ENCODE measurements around the gene ZSWIM1. TPM values are rescaled to one million over a fixed set of nuclear protein-coding genes. Genes with fewer than 3 reads are reported as not detected.

ZSWIM1 gene
- total and polyA plus RNA-seq, 2 of the 13 experiments (the other 11 are each of a cell fraction or from before 2014, with no cell fraction given), result 9.5 to 11.7 TPM

DNA sequence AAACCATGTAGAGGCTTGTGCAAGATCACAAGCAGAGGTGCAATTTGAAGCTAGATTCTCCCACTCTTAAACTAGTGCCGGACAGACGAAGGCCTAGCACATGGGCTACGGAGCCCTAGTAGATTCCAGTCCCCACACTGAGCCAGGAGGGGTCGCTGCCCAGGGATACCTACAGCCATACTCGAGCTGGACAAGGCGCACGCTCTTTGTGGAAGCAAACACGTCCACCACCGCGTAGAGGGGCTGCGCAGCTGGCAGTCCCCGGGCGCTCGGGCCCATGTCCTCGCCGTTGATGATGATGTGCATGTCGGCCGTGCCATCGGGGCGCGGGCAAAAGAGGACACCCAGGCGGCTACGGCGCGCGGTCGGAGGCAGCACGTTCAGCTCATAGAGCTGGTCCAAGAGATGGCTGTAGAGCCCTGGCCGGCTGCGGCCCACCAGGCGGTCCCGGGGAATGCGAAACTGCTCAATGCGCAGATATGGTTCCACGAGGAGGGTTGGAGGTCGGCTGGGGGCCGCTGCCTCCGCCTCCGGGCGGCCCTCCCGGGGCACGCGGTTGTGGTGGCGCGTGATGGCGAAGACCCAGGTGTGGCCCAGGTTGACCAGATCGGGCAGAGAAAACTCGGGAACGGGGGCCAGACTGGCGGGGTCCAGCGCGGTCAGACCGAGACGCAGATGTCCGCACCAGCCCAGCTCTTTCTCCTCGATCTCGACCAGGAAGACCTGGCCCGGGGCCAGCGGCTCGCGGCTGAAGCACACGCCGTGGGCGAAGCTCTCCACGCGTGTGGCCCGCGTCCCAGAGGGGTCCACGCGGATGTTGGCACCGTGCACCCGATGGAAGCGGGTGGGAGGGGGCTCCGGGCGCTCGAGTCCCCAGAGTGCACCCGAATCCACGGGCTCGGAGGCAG lies 9.3 kb downstream of the ZSWIM1 start (continued):
- TF ChIP-seq ZFAT (CRISPR knock-in tag; conservative IDR thresholded peaks at IDR 0.05) (no peak; the same call in 1 of the 2 replicates), ZNF558 (CRISPR knock-in tag; IDR thresholded peaks at IDR 0.05; ENCODE audit: borderline replicate concordance) (peak; percentile 14; the same call in 1 of the 2 replicates), JUNB (CRISPR knock-in tag; IDR thresholded peaks at IDR 0.05; ENCODE audit: borderline replicate concordance) (no peak), GATA4 (IDR thresholded peaks at IDR 0.05; ENCODE audit: borderline replicate concordance, low read depth) (0 out of 2 replicates have a peak, but pooled peaks have one; percentile 55), CREM (IDR thresholded peaks at IDR 0.05) (no peak; the same call in 1 of the 2 replicates), CREM (CRISPR knock-in tag; IDR thresholded peaks at IDR 0.05) (no peak), FOXA3 (CRISPR knock-in tag; IDR thresholded peaks at IDR 0.05) (peak; percentile 62), REXO4 (CRISPR knock-in tag; IDR thresholded peaks at IDR 0.05; ENCODE audit: borderline replicate concordance) (no peak), ZNF224 (CRISPR knock-in tag; IDR thresholded peaks at IDR 0.05) (peak; percentile 7; the same call in 1 of the 2 replicates), ZBTB7A (CRISPR knock-in tag; IDR thresholded peaks at IDR 0.05) (peak; percentile 43; the same call in 1 of the 2 replicates), MYC (CRISPR knock-in tag; IDR thresholded peaks at IDR 0.05; ENCODE audit: borderline replicate concordance) (peak; percentile 97)
- TF ChIP-seq, protein P1, sequence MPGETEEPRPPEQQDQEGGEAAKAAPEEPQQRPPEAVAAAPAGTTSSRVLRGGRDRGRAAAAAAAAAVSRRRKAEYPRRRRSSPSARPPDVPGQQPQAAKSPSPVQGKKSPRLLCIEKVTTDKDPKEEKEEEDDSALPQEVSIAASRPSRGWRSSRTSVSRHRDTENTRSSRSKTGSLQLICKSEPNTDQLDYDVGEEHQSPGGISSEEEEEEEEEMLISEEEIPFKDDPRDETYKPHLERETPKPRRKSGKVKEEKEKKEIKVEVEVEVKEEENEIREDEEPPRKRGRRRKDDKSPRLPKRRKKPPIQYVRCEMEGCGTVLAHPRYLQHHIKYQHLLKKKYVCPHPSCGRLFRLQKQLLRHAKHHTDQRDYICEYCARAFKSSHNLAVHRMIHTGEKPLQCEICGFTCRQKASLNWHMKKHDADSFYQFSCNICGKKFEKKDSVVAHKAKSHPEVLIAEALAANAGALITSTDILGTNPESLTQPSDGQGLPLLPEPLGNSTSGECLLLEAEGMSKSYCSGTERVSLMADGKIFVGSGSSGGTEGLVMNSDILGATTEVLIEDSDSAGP (CRISPR knock-in tag; IDR thresholded peaks at IDR 0.05; ENCODE audit: borderline replicate concordance), result no peak; the same call in 1 of the 2 replicates
- TF ChIP-seq, protein P2, sequence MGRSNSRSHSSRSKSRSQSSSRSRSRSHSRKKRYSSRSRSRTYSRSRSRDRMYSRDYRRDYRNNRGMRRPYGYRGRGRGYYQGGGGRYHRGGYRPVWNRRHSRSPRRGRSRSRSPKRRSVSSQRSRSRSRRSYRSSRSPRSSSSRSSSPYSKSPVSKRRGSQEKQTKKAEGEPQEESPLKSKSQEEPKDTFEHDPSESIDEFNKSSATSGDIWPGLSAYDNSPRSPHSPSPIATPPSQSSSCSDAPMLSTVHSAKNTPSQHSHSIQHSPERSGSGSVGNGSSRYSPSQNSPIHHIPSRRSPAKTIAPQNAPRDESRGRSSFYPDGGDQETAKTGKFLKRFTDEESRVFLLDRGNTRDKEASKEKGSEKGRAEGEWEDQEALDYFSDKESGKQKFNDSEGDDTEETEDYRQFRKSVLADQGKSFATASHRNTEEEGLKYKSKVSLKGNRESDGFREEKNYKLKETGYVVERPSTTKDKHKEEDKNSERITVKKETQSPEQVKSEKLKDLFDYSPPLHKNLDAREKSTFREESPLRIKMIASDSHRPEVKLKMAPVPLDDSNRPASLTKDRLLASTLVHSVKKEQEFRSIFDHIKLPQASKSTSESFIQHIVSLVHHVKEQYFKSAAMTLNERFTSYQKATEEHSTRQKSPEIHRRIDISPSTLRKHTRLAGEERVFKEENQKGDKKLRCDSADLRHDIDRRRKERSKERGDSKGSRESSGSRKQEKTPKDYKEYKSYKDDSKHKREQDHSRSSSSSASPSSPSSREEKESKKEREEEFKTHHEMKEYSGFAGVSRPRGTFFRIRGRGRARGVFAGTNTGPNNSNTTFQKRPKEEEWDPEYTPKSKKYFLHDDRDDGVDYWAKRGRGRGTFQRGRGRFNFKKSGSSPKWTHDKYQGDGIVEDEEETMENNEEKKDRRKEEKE (IDR thresholded peaks at IDR 0.05), result no peak
- TF ChIP-seq, protein P3, sequence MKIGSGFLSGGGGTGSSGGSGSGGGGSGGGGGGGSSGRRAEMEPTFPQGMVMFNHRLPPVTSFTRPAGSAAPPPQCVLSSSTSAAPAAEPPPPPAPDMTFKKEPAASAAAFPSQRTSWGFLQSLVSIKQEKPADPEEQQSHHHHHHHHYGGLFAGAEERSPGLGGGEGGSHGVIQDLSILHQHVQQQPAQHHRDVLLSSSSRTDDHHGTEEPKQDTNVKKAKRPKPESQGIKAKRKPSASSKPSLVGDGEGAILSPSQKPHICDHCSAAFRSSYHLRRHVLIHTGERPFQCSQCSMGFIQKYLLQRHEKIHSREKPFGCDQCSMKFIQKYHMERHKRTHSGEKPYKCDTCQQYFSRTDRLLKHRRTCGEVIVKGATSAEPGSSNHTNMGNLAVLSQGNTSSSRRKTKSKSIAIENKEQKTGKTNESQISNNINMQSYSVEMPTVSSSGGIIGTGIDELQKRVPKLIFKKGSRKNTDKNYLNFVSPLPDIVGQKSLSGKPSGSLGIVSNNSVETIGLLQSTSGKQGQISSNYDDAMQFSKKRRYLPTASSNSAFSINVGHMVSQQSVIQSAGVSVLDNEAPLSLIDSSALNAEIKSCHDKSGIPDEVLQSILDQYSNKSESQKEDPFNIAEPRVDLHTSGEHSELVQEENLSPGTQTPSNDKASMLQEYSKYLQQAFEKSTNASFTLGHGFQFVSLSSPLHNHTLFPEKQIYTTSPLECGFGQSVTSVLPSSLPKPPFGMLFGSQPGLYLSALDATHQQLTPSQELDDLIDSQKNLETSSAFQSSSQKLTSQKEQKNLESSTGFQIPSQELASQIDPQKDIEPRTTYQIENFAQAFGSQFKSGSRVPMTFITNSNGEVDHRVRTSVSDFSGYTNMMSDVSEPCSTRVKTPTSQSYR (CRISPR knock-in tag; IDR thresholded peaks at IDR 0.05; ENCODE audit: borderline replicate concordance), result peak; percentile 53; the same call in 1 of the 2 replicates
- TF ChIP-seq, protein P4, sequence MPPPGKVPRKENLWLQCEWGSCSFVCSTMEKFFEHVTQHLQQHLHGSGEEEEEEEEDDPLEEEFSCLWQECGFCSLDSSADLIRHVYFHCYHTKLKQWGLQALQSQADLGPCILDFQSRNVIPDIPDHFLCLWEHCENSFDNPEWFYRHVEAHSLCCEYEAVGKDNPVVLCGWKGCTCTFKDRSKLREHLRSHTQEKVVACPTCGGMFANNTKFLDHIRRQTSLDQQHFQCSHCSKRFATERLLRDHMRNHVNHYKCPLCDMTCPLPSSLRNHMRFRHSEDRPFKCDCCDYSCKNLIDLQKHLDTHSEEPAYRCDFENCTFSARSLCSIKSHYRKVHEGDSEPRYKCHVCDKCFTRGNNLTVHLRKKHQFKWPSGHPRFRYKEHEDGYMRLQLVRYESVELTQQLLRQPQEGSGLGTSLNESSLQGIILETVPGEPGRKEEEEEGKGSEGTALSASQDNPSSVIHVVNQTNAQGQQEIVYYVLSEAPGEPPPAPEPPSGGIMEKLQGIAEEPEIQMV (CRISPR knock-in tag; IDR thresholded peaks at IDR 0.05; ENCODE audit: low read depth), result peak; percentile 60; the same call in 1 of the 2 replicates
